IMR-90 (cell line): ENCODE results near the gene PTPRN2. TPM values are rescaled to one million over a fixed set of nuclear protein-coding genes. Genes with fewer than 3 reads are reported as not detected.

Source experiments
- ATAC-seq: fragments of 200-7000 bp; cut with Tn5 transposase; 2 replicates; pipeline ENCODE4 v1.9.1; 2020; ENCODE audit warnings: low read depth, mild to moderate bottlenecking, moderate library complexity
- BruUV-seq: library from RNA; stranded (reverse); fragments of 400-500 nt; replicated peaks from 2 replicates; lab custom pipeline; 2021; lab: Mats Ljungman, UMichigan
- CTCF ChIA-PET: fragments of 300-600 bp; formaldehyde crosslinking; extraction: SDS; loops from one replicate; lab custom pipeline; 2021; ENCODE audit warnings: antibody characterized with exemption; lab: Yijun Ruan, JAX
- POLR2A ChIA-PET: fragments of 300-600 bp; sonication (Branson Sonifier 250); formaldehyde crosslinking; loops from one replicate; lab custom pipeline; 2022; ENCODE audit warnings: antibody characterized with exemption; ENCODE audit not compliant: unreplicated experiment; lab: Charles Lee
- DNase-seq: peaks from one replicate; pipeline ENCODE4 v3.0.0; 2013
- H2AFZ ChIP-seq: replicated peaks from 2 replicates; pipeline ENCODE3; 2013; ENCODE audit warnings: low read length, mild to moderate bottlenecking; ENCODE audit not compliant: poor library complexity
- H2AK5ac ChIP-seq: 2 replicates; pipeline ENCODE4 v1.6.1; 2013; ENCODE audit warnings: low read depth, low read length, inconsistent platforms
- H2AK9ac ChIP-seq: replicated peaks from 2 replicates; pipeline ENCODE3; 2013; ENCODE audit warnings: mild to moderate bottlenecking, low read depth, low read length, moderate library complexity; ENCODE audit not compliant: poor library complexity
- H2BK120ac ChIP-seq: 2 replicates; pipeline ENCODE4 v1.6.1; 2013; ENCODE audit warnings: low read depth, low read length, inconsistent platforms
- H2BK15ac ChIP-seq: 3 replicates; pipeline ENCODE4 v1.6.1; 2013; ENCODE audit warnings: low read depth, low read length, inconsistent platforms
- H2BK20ac ChIP-seq: 2 replicates; pipeline ENCODE4 v1.6.1; 2013; ENCODE audit warnings: low read depth, mild to moderate bottlenecking, inconsistent platforms, low read length, moderate library complexity
- H2BK5ac ChIP-seq: 2 replicates; pipeline ENCODE4 v1.6.1; 2013; ENCODE audit warnings: mild to moderate bottlenecking, low read depth, low read length, inconsistent platforms; ENCODE audit not compliant: poor library complexity, severe bottlenecking
- H3K14ac ChIP-seq: replicated peaks from 2 replicates; pipeline ENCODE4 v1.6.1; 2013; ENCODE audit warnings: low read depth, low read length, inconsistent platforms
- H3K18ac ChIP-seq: 2 replicates; pipeline ENCODE4 v1.6.1; 2013; ENCODE audit warnings: low read depth, low read length, control low read depth
- H3K23ac ChIP-seq: 2 replicates; pipeline ENCODE4 v1.6.1; 2013; ENCODE audit warnings: low read depth, low read length, inconsistent platforms
- H3K27ac ChIP-seq: 2 replicates; pipeline ENCODE4 v1.5.1; 2013; ENCODE audit warnings: mild to moderate bottlenecking, control low read depth, low read length; ENCODE audit not compliant: insufficient read depth
- H3K27me3 ChIP-seq: 2 replicates; pipeline ENCODE4 v1.6.1; 2013; ENCODE audit warnings: low read length; ENCODE audit not compliant: control insufficient read depth, insufficient read depth
- H3K36me3 ChIP-seq: 2 replicates; pipeline ENCODE4 v1.6.1; 2013; ENCODE audit warnings: low read length, mixed read lengths; ENCODE audit not compliant: control insufficient read depth, insufficient read depth
- H3K4ac ChIP-seq: 2 replicates; pipeline ENCODE4 v1.6.1; 2013; ENCODE audit warnings: low read depth, low read length, inconsistent platforms
- H3K4me1 ChIP-seq: 2 replicates; pipeline ENCODE4 v1.6.1; 2013; ENCODE audit warnings: low read length, mixed read lengths; ENCODE audit not compliant: control insufficient read depth, insufficient read depth
- H3K4me2 ChIP-seq: 2 replicates; pipeline ENCODE4 v1.6.1; 2013; ENCODE audit warnings: low read depth, mild to moderate bottlenecking, control low read depth, low read length, moderate library complexity
- H3K4me3 ChIP-seq: 2 replicates; pipeline ENCODE4 v1.5.1; 2013; ENCODE audit warnings: low read depth, mild to moderate bottlenecking, control low read depth, low read length, moderate library complexity; ENCODE audit not compliant: insufficient read depth
- H3K56ac ChIP-seq: 2 replicates; pipeline ENCODE4 v1.6.1; 2013; ENCODE audit warnings: low read length, inconsistent platforms; ENCODE audit not compliant: insufficient read depth; ENCODE audit errors: extremely low read depth
- H3K79me1 ChIP-seq, 2 experiments: 2 replicates each; pipeline ENCODE4 v1.6.1; 2013; ENCODE audit warnings: low read length in 2 of 2, inconsistent platforms in 1 of 2, low read depth in 1 of 2
- H3K9ac ChIP-seq: 2 replicates; pipeline ENCODE4 v1.6.1; 2013; ENCODE audit warnings: low read depth, low read length, control low read depth
- H3K9me1 ChIP-seq: 2 replicates; pipeline ENCODE4 v1.6.1; 2013; ENCODE audit warnings: low read length, inconsistent platforms; ENCODE audit not compliant: insufficient read depth
- H3K9me3 ChIP-seq: 2 replicates; pipeline ENCODE4 v1.6.1; 2013; ENCODE audit warnings: low read length; ENCODE audit not compliant: control insufficient read depth, insufficient read depth
- H4K20me1 ChIP-seq: 2 replicates; pipeline ENCODE4 v1.6.1; 2013; ENCODE audit warnings: low read length, inconsistent platforms; ENCODE audit not compliant: insufficient read depth
- H4K5ac ChIP-seq: 2 replicates; pipeline ENCODE4 v1.6.1; 2013; ENCODE audit warnings: mild to moderate bottlenecking, low read depth, low read length, control low read depth
- H4K8ac ChIP-seq, 2 experiments: 2 replicates each; pipeline ENCODE4 v1.6.1; 2013; ENCODE audit warnings: low read depth in 2 of 2, low read length in 2 of 2, control low read depth in 1 of 2, inconsistent platforms in 1 of 2
- H4K91ac ChIP-seq: 2 replicates; pipeline ENCODE4 v1.6.1; 2013; ENCODE audit warnings: low read depth, low read length, inconsistent platforms; ENCODE audit not compliant: insufficient read depth
- CEBPB ChIP-seq: IDR thresholded peaks from 2 replicates; pipeline ENCODE4 v1.6.1; 2012; ENCODE audit warnings: low read depth, low read length, improper control_type of control experiment
- FOS ChIP-seq: fragments of 150-350 bp; IDR thresholded peaks from 2 replicates; pipeline ENCODE4 v1.6.1; 2016; ENCODE audit warnings: low read depth, low read length
- RAD21 ChIP-seq: IDR thresholded peaks from 2 replicates; pipeline ENCODE4 v1.6.1; 2012; ENCODE audit warnings: low read length, improper control_type of control experiment
- RFX5 ChIP-seq: IDR thresholded peaks from 2 replicates; pipeline ENCODE4 v1.8.0; 2012; ENCODE audit warnings: low read depth, mild to moderate bottlenecking, low read length, moderate library complexity
- WGBS, 2 experiments: methylation state at CpG; one replicate each; pipeline versions ENCODE4 v1.1.5 to v1.1.7; 2013; ENCODE audit warnings: missing lambda C conversion rate in 2 of 2; ENCODE audit not compliant: insufficient read length in 1 of 2; ENCODE audit errors: extremely low coverage in 2 of 2; 5-methylcytosine and 5-hydroxymethylcytosine counted together
- dilution Hi-C: fragments of 300-500 bp; cut with HindIII; formaldehyde crosslinking; loops from one replicate; pipeline ENCODE4 v1.14.3; 2018; ENCODE audit warnings: low sequenced_read_pairs; ENCODE audit not compliant: unreplicated experiment
- in situ Hi-C: fragments of 300-500 bp; cut with MboI; formaldehyde crosslinking; loops from 3 replicates; pipeline ENCODE4 v1.14.3; 2019; ENCODE audit warnings: low sequenced_read_pairs, inconsistent platforms, mixed read lengths
- intact Hi-C: fragments of 100-400 bp; cut with micrococcal nuclease; formaldehyde crosslinking; loops from 2 replicates; pipeline ENCODE4 v1.10.0; 2022
- polyA plus RNA-seq, 3 experiments: library from polyadenylated mRNA; depleted of rRNA; stranded (reverse); fragments of >200 nt; gene quantifications; 2 replicates each; pipeline ENCODE4 v1.2.3, GENCODE V29; 2012; ENCODE audit warnings: low replicate concordance in 1 of 3
- total RNA-seq: library from RNA; depleted of rRNA; stranded (reverse); fragments of >200 nt; gene quantifications from 2 replicates; pipeline ENCODE4 v1.2.3, GENCODE V29; 2012
- TF ChIP-seq, protein P1 (sequence below): conservative IDR thresholded peaks from 2 replicates; pipeline ENCODE4 v1.5.1; 2012; ENCODE audit warnings: mild to moderate bottlenecking, low read depth, low read length, improper control_type of control experiment
- TF ChIP-seq, protein P2 (sequence below): fragments of 150-350 bp; IDR thresholded peaks from 2 replicates; pipeline ENCODE4 v1.6.1; 2016; ENCODE audit warnings: low read depth, mild to moderate bottlenecking, low read length, moderate library complexity, borderline replicate concordance

PTPRN2 gene
- total and polyA plus RNA-seq, 2 of the 4 experiments (the other 2 are of a cell fraction): 0.03 TPM; not detected in 1

GRCh38 chr7:157664034-157664433, 923.6 kb downstream of the PTPRN2 start:
- Histone ChIP-seq H2AFZ (no peak overlapping the region), H4K8ac (no peak overlapping the region), H4K5ac (no peak overlapping the region), H3K56ac (no peak overlapping the region), H2BK120ac (no peak overlapping the region), H2BK20ac (no peak overlapping the region), H3K4me1 (no peaks in the 10 kb centered on the region), H4K91ac (no peak overlapping the region), H2AK5ac (no peak overlapping the region), H3K79me1 (no peaks in the 10 kb centered on the region), H2BK5ac (no peak overlapping the region), H3K4me3 (no peak overlapping the region), H3K14ac (no peak overlapping the region), H3K4ac (no peak overlapping the region), H2AK9ac (no peak overlapping the region), H3K27me3 (no peaks in the 10 kb centered on the region), H3K18ac (no peak overlapping the region), H3K4me2 (no peak overlapping the region), H3K23ac (no peak overlapping the region), H2BK15ac (no peak overlapping the region), H3K9ac (no peak overlapping the region), H3K36me3 (no peaks in the 10 kb centered on the region), H3K9me3 (peaks cover 59% of the 10 kb centered on the region), H4K20me1 (no peaks in the 10 kb centered on the region), H3K27ac (no peak overlapping the region), H3K9me1 (no peaks in the 10 kb centered on the region)
- no peak for DNase-seq
- BruUV-seq: no TSS peak
- dilution Hi-C loops (no loop called here), in situ Hi-C loops (no loop called here), intact Hi-C loops (no loop called here)
- POLR2A ChIA-PET: no interaction called here
- CTCF ChIA-PET: no interaction called here
- no peak for ATAC-seq
- WGBS, 2 experiments: no CpG with 5 or more reads among the region's 14 CpGs
- TF ChIP-seq, protein P1, sequence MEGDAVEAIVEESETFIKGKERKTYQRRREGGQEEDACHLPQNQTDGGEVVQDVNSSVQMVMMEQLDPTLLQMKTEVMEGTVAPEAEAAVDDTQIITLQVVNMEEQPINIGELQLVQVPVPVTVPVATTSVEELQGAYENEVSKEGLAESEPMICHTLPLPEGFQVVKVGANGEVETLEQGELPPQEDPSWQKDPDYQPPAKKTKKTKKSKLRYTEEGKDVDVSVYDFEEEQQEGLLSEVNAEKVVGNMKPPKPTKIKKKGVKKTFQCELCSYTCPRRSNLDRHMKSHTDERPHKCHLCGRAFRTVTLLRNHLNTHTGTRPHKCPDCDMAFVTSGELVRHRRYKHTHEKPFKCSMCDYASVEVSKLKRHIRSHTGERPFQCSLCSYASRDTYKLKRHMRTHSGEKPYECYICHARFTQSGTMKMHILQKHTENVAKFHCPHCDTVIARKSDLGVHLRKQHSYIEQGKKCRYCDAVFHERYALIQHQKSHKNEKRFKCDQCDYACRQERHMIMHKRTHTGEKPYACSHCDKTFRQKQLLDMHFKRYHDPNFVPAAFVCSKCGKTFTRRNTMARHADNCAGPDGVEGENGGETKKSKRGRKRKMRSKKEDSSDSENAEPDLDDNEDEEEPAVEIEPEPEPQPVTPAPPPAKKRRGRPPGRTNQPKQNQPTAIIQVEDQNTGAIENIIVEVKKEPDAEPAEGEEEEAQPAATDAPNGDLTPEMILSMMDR: no peak
- TF ChIP-seq FOS (no peak), RAD21 (no peak), CEBPB (no peak), RFX5 (no peak)
- TF ChIP-seq, protein P2, sequence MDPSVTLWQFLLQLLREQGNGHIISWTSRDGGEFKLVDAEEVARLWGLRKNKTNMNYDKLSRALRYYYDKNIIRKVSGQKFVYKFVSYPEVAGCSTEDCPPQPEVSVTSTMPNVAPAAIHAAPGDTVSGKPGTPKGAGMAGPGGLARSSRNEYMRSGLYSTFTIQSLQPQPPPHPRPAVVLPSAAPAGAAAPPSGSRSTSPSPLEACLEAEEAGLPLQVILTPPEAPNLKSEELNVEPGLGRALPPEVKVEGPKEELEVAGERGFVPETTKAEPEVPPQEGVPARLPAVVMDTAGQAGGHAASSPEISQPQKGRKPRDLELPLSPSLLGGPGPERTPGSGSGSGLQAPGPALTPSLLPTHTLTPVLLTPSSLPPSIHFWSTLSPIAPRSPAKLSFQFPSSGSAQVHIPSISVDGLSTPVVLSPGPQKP: no peak
